GM18858 (cell line): ENCODE measurements around the gene CLDN12.

Source experiments
- ATAC-seq: cut with Tn5 transposase; IDR thresholded peaks from one replicate; pipeline ENCODE4 v1.9.1; 2021; ENCODE audit not compliant: unreplicated experiment

Gene CLDN12

GRCh38 chr7:90403174-90404113 lies at the start of gene CLDN12:
CLDN12 (plus strand) TSS chr7:90403461; CDS start chr7:90412677, 9,216 bp downstream.
- ATAC-seq = peak; percentile 97

GRCh38 chr7:90383422-90383821 lies 19.8 kb upstream of the CLDN12 start:
- ATAC-seq = no peak

GRCh38 chr7:90383861-90384260 lies 19.4 kb upstream of the CLDN12 start:
- no peak for ATAC-seq

GRCh38 chr7:90384433-90384832 lies 18.8 kb upstream of the CLDN12 start:
- ATAC-seq = no peak

GRCh38 chr7:90387470-90388240 lies 15.6 kb upstream of the CLDN12 start:
- no peak for ATAC-seq

GRCh38 chr7:90390926-90391325 lies 12.3 kb upstream of the CLDN12 start:
- no peak for ATAC-seq

- no peak for ATAC-seq
These were observed 11.8 kb upstream of the CLDN12 start for GRCh38 chr7:90391488-90391887.

- ATAC-seq = no peak
These were observed 6.8 kb upstream of the CLDN12 start for GRCh38 chr7:90396420-90396819.

- no peak for ATAC-seq
These were observed 1.3 kb upstream of the CLDN12 start for GRCh38 chr7:90401989-90402388.

GRCh38 chr7:90402785-90403173 lies 482 bp upstream of the CLDN12 start:
- ATAC-seq = no peak

- no peak for ATAC-seq
These were observed 1.5 kb downstream of the CLDN12 start for GRCh38 chr7:90404777-90405176.

GRCh38 chr7:90407484-90407821 lies 4.2 kb downstream of the CLDN12 start:
- ATAC-seq = no peak

- ATAC-seq = no peak
These were observed 4.9 kb downstream of the CLDN12 start for GRCh38 chr7:90408142-90408541.

- ATAC-seq = no peak
These were observed 6.4 kb downstream of the CLDN12 start for GRCh38 chr7:90409667-90410066.

- no peak for ATAC-seq
These were observed 8.2 kb downstream of the CLDN12 start for GRCh38 chr7:90411510-90411909.

GRCh38 chr7:90412458-90413184 lies 9.4 kb downstream of the CLDN12 start:
- ATAC-seq = peak; percentile 43

GRCh38 chr7:90413185-90413528 lies 9.9 kb downstream of the CLDN12 start:
- ATAC-seq = no peak

GRCh38 chr7:90421651-90422050 lies 18.4 kb downstream of the CLDN12 start:
- ATAC-seq = no peak

GRCh38 chr7:90424720-90425119 lies 21.5 kb downstream of the CLDN12 start:
- peak; percentile 98 for ATAC-seq

GRCh38 chr7:90425376-90425775 lies 22.1 kb downstream of the CLDN12 start:
- ATAC-seq = no peak

GRCh38 chr7:90430614-90431460 lies 27.6 kb downstream of the CLDN12 start:
- no peak for ATAC-seq
